Urinary bladder (tissue), 4 donors: ENCODE measurements around the gene GPR87. TPM values are rescaled to one million over a fixed set of nuclear protein-coding genes. Genes with fewer than 3 reads are reported as not detected.

Source experiments
- DNase-seq: peaks from one replicate; pipeline ENCODE4 v3.0.0-alpha.2; 2015; ENCODE audit errors: extremely low spot score
- H3K27ac ChIP-seq: one replicate; pipeline ENCODE4 v1.5.1; 2013; ENCODE audit warnings: low read depth, mild to moderate bottlenecking, moderate library complexity
- H3K36me3 ChIP-seq: one replicate; pipeline ENCODE4 v1.6.1; 2013; ENCODE audit warnings: mild to moderate bottlenecking, moderate library complexity; ENCODE audit not compliant: insufficient read depth
- H3K4me1 ChIP-seq: one replicate; pipeline ENCODE4 v1.6.1; 2013; ENCODE audit warnings: mild to moderate bottlenecking, moderate library complexity; ENCODE audit not compliant: insufficient read depth
- H3K4me3 ChIP-seq: one replicate; pipeline ENCODE4 v1.5.1; 2013; ENCODE audit warnings: low read depth, low read length
- WGBS: extraction: QIAGEN DNeasy Blood & Tissue Kit; methylation state at CpG from one replicate; pipeline ENCODE4 v1.1.7; 2013; 5-methylcytosine and 5-hydroxymethylcytosine counted together
- polyA plus RNA-seq: library from polyadenylated mRNA; stranded (reverse); fragments of 200-250 nt; gene quantifications from one replicate; pipeline ENCODE4 v1.2.3, GENCODE V29; 2013
- total RNA-seq: library from RNA; depleted of rRNA; stranded (reverse); fragments of >200 nt; gene quantifications from one replicate; pipeline ENCODE4 v1.2.3, GENCODE V29; 2014
- donor health status: healthy with polysubstance abuse.
- donor health status: healthy.

Gene GPR87
- total and polyA plus RNA-seq, 2 donors: 4.2 to 5.0 TPM

- Histone ChIP-seq H3K36me3 (no peaks in the 10 kb centered on the region), H3K27ac (no peak overlapping the region), H3K4me3 (no peak overlapping the region), H3K4me1 (no peaks in the 10 kb centered on the region)
- DNase-seq: no peak
- WGBS: 91% methylated on average over 1 of the region's 1 CpG
These were observed 8.8 kb downstream of the GPR87 start for GRCh38 chr3:151307583-151308488.

GRCh38 chr3:151307131-151307530 is 9.5 kb downstream of the GPR87 start:
- Histone ChIP-seq H3K36me3 (no peaks in the 10 kb centered on the region), H3K27ac (no peak overlapping the region), H3K4me1 (no peaks in the 10 kb centered on the region), H3K4me3 (no peak overlapping the region)
- no peak for DNase-seq

- no peak for DNase-seq
- no peak overlapping the region for H3K4me3 ChIP-seq
- no peaks in the 10 kb centered on the region for H3K4me1 ChIP-seq
- no peak overlapping the region for H3K27ac ChIP-seq
- no peaks in the 10 kb centered on the region for H3K36me3 ChIP-seq
- WGBS: 90% methylated on average over 6 of the region's 6 CpGs
These were observed 10.3 kb downstream of the GPR87 start for GRCh38 chr3:151306168-151306810.

- Histone ChIP-seq H3K36me3 (no peaks in the 10 kb centered on the region), H3K4me1 (no peaks in the 10 kb centered on the region), H3K27ac (no peak overlapping the region), H3K4me3 (no peak overlapping the region)
- WGBS: 87% methylated on average over 4 of the region's 4 CpGs
- no peak for DNase-seq
These were observed 10.9 kb downstream of the GPR87 start for GRCh38 chr3:151305775-151306151.

- peak; percentile 56 for DNase-seq
- Histone ChIP-seq H3K27ac (no peak overlapping the region), H3K36me3 (no peaks in the 10 kb centered on the region), H3K4me3 (no peak overlapping the region), H3K4me1 (no peaks in the 10 kb centered on the region)
- WGBS: 53% methylated on average over 7 of the region's 7 CpGs
These were observed 11.4 kb downstream of the GPR87 start for GRCh38 chr3:151305060-151305774.

GRCh38 chr3:151303751-151304150 is 12.9 kb downstream of the GPR87 start:
- 78% methylated on average over 2 of the region's 2 CpGs for WGBS
- no peak overlapping the region for H3K27ac ChIP-seq
- DNase-seq: no peak
- no peaks in the 10 kb centered on the region for H3K4me1 ChIP-seq
- H3K36me3 ChIP-seq: no peaks in the 10 kb centered on the region
- H3K4me3 ChIP-seq: no peak overlapping the region

- Histone ChIP-seq H3K4me1 (no peaks in the 10 kb centered on the region), H3K4me3 (no peak overlapping the region), H3K27ac (no peak overlapping the region), H3K36me3 (peaks cover 2% of the 10 kb centered on the region)
- 88% methylated on average over 3 of the region's 3 CpGs for WGBS
- DNase-seq: no peak
These were observed 14.8 kb downstream of the GPR87 start for GRCh38 chr3:151301787-151302186.

GRCh38 chr3:151300539-151300938 is 16.1 kb downstream of the GPR87 start:
- Histone ChIP-seq H3K36me3 (peaks cover 2% of the 10 kb centered on the region), H3K4me1 (no peaks in the 10 kb centered on the region), H3K27ac (no peak overlapping the region), H3K4me3 (no peak overlapping the region)
- 67% methylated on average over 1 of the region's 1 CpG for WGBS
- no peak for DNase-seq

GRCh38 chr3:151299006-151299405 is 17.6 kb downstream of the GPR87 start:
- Histone ChIP-seq H3K4me3 (no peak overlapping the region), H3K4me1 (no peaks in the 10 kb centered on the region), H3K36me3 (peaks cover 2% of the 10 kb centered on the region), H3K27ac (no peak overlapping the region)
- 88% methylated on average over 2 of the region's 2 CpGs for WGBS
- DNase-seq: no peak

- WGBS: 67% methylated on average over 2 of the region's 2 CpGs
- H3K4me3 ChIP-seq: no peak overlapping the region
- no peak for DNase-seq
These were observed 19.2 kb downstream of the GPR87 start for GRCh38 chr3:151297429-151297828.

GRCh38 chr3:151296226-151296625 is 20.4 kb downstream of the GPR87 start:
- WGBS: 89% methylated on average over 3 of the region's 3 CpGs
- Histone ChIP-seq H3K27ac (no peak overlapping the region), H3K36me3 (peaks cover 2% of the 10 kb centered on the region), H3K4me3 (no peak overlapping the region), H3K4me1 (no peaks in the 10 kb centered on the region)
- no peak for DNase-seq

More at GRCh38 chr3:151297429-151297828, 19.2 kb downstream of the GPR87 start:
- peaks cover 2% of the 10 kb centered on the region for H3K36me3 ChIP-seq
- no peaks in the 10 kb centered on the region for H3K4me1 ChIP-seq
- no peak overlapping the region for H3K27ac ChIP-seq

GRCh38 chr3:151293127-151293526 is 23.5 kb downstream of the GPR87 start:
- 59% methylated on average over 6 of the region's 6 CpGs for WGBS
- no peaks in the 10 kb centered on the region for H3K4me1 ChIP-seq
- H3K36me3 ChIP-seq: no peaks in the 10 kb centered on the region
- DNase-seq: no peak
- H3K4me3 ChIP-seq: no peak overlapping the region
- H3K27ac ChIP-seq: no peak overlapping the region

- Histone ChIP-seq H3K4me3 (no peak overlapping the region), H3K27ac (no peak overlapping the region), H3K36me3 (no peaks in the 10 kb centered on the region), H3K4me1 (no peaks in the 10 kb centered on the region)
- 50% methylated on average over 3 of the region's 3 CpGs for WGBS
- no peak for DNase-seq
These were observed 25.9 kb downstream of the GPR87 start for GRCh38 chr3:151290673-151291072.

GRCh38 chr3:151289445-151289844 is 27.2 kb downstream of the GPR87 start:
- WGBS: 43% methylated on average over 3 of the region's 3 CpGs
- H3K4me3 ChIP-seq: no peak overlapping the region
- no peaks in the 10 kb centered on the region for H3K4me1 ChIP-seq
- DNase-seq: no peak
- H3K27ac ChIP-seq: no peak overlapping the region
- H3K36me3 ChIP-seq: no peaks in the 10 kb centered on the region
